H1 (cell line): ENCODE results near the gene SIDT1. TPM values are rescaled to one million over a fixed set of nuclear protein-coding genes. Genes with fewer than 3 reads are reported as not detected.

Experiments used
- CTCF ChIA-PET: fragments of 300-600 bp; sonication (Branson Sonifier 250); formaldehyde crosslinking; loops from one replicate; lab custom pipeline; 2021; ENCODE audit not compliant: partially characterized antibody; lab: Charles Lee
- POLR2A ChIA-PET: fragments of 300-600 bp; sonication (Branson Sonifier 250); formaldehyde crosslinking; loops from one replicate; lab custom pipeline; 2021; ENCODE audit warnings: inconsistent platforms; ENCODE audit not compliant: partially characterized antibody; lab: Charles Lee
- DNase-seq, 2 experiments: peaks; one replicate each; pipeline versions ENCODE4 v3.0.0 to v3.0.0-alpha.2; 2010 to 2022; ENCODE audit warnings: low spot score in 2 of 2, low read depth in 1 of 2, mixed read lengths in 1 of 2
- FAIRE-seq: peaks from 2 replicates; lab custom pipeline; 2011; peaks lifted over from hg19 to GRCh38; lab: Jason Lieb, UNC
- H2AFZ ChIP-seq: 2 replicates; pipeline ENCODE4 v1.8.1; 2012; ENCODE audit warnings: low read length, inconsistent platforms
- H2AK5ac ChIP-seq: 2 replicates; pipeline ENCODE4 v1.6.1; 2013; ENCODE audit warnings: low read depth, low read length
- H2BK120ac ChIP-seq: replicated peaks from 2 replicates; pipeline ENCODE3; 2013; ENCODE audit warnings: low read depth, low read length, inconsistent platforms
- H2BK12ac ChIP-seq: 2 replicates; pipeline ENCODE4 v1.6.1; 2013; ENCODE audit warnings: low read depth, low read length
- H2BK15ac ChIP-seq: 2 replicates; pipeline ENCODE4 v1.6.1; 2013; ENCODE audit warnings: low read length
- H2BK20ac ChIP-seq: 2 replicates; pipeline ENCODE4 v1.6.1; 2013; ENCODE audit warnings: low read length
- H2BK5ac ChIP-seq: 2 replicates; pipeline ENCODE4 v1.6.1; 2013; ENCODE audit warnings: low read depth, low read length
- H3K14ac ChIP-seq: 2 replicates; pipeline ENCODE4 v1.6.1; 2013; ENCODE audit warnings: inconsistent platforms; ENCODE audit not compliant: insufficient read length
- H3K18ac ChIP-seq: 2 replicates; pipeline ENCODE4 v1.6.1; 2013; ENCODE audit warnings: low read length; ENCODE audit errors: extremely low read depth
- H3K23ac ChIP-seq: 2 replicates; pipeline ENCODE4 v1.6.1; 2013; ENCODE audit warnings: inconsistent platforms; ENCODE audit not compliant: insufficient read length
- H3K23me2 ChIP-seq: 2 replicates; pipeline ENCODE4 v1.6.1; 2013; ENCODE audit warnings: low read depth, low read length
- H3K27ac ChIP-seq: 2 replicates; pipeline ENCODE4 v1.6.1; 2011; ENCODE audit warnings: low read depth, low read length, inconsistent platforms
- H3K27me3 ChIP-seq, 4 experiments: replicated peaks in 1 of 4; 1 replicate in 1 of 4; 2 replicates in 3 of 4; pipeline versions ENCODE4 v1.6.1 to v1.8.1; 2011 to 2013; ENCODE audit warnings: low read length in 3 of 4, mild to moderate bottlenecking in 3 of 4, inconsistent platforms in 2 of 4, mixed read lengths in 2 of 4, moderate library complexity in 1 of 4; ENCODE audit not compliant: control insufficient read depth in 3 of 4, insufficient read depth in 3 of 4; ENCODE audit errors: extremely low read depth in 1 of 4
- H3K36me3 ChIP-seq, 4 experiments: 2 replicates each; pipeline versions ENCODE4 v1.6.1 to v1.8.1; 2011 to 2013; ENCODE audit warnings: mild to moderate bottlenecking in 4 of 4, low read length in 3 of 4, moderate library complexity in 2 of 4, control low read depth in 1 of 4, inconsistent platforms in 1 of 4; ENCODE audit not compliant: insufficient read depth in 4 of 4, control insufficient read depth in 2 of 4
- H3K4ac ChIP-seq: replicated peaks from 2 replicates; pipeline ENCODE3; 2013; ENCODE audit warnings: low read length, low read depth, mixed read lengths, inconsistent platforms; ENCODE audit not compliant: insufficient read length
- H3K4me1 ChIP-seq, 4 experiments: replicated peaks in 1 of 4; 1 replicate in 1 of 4; 2 replicates in 3 of 4; pipeline versions ENCODE4 v1.6.1 to v1.8.1; 2011 to 2013; ENCODE audit warnings: low read length in 3 of 4, inconsistent platforms in 2 of 4, mixed read lengths in 1 of 4; ENCODE audit not compliant: insufficient read depth in 4 of 4, control insufficient read depth in 3 of 4
- H3K4me2 ChIP-seq, 2 experiments: 2 replicates each; pipeline versions ENCODE4 v1.6.1 to v1.8.1; 2011 to 2013; ENCODE audit warnings: low read depth in 2 of 2, low read length in 2 of 2, control low read depth in 1 of 2, inconsistent platforms in 1 of 2, mild to moderate bottlenecking in 1 of 2; ENCODE audit not compliant: insufficient read depth in 1 of 2
- H3K4me3 ChIP-seq, 4 experiments: fragments of 200-600, 300-600 bp in 1 of 4; sonication (generic), shearing (Covaris generic), sonication (Bioruptor Twin) in 1 of 4; 2 replicates each; pipeline versions ENCODE4 v1.5.1 to v1.8.1; 2011 to 2016; ENCODE audit warnings: low read length in 4 of 4, low read depth in 3 of 4, control low read depth in 2 of 4, inconsistent platforms in 2 of 4, mild to moderate bottlenecking in 2 of 4, mixed read lengths in 1 of 4, moderate library complexity in 1 of 4; ENCODE audit not compliant: insufficient read depth in 2 of 4; ENCODE audit errors: extremely low read depth in 1 of 4
- H3K56ac ChIP-seq: replicated peaks from 2 replicates; pipeline ENCODE3; 2013; ENCODE audit warnings: low read depth, mild to moderate bottlenecking, mixed read lengths, low read length, inconsistent platforms; ENCODE audit not compliant: insufficient read length
- H3K79me1 ChIP-seq: 2 replicates; pipeline ENCODE4 v1.6.1; 2013; ENCODE audit warnings: low read depth, low read length, control low read depth
- H3K79me2 ChIP-seq, 2 experiments: 2 replicates each; pipeline versions ENCODE4 v1.6.1 to v1.8.1; 2012 to 2013; ENCODE audit warnings: low read length in 2 of 2, mild to moderate bottlenecking in 2 of 2, inconsistent platforms in 1 of 2; ENCODE audit not compliant: insufficient read depth in 2 of 2, control insufficient read depth in 1 of 2
- H3K9ac ChIP-seq, 4 experiments: replicated peaks in 1 of 4; 1 replicate in 1 of 4; 2 replicates in 3 of 4; pipeline versions ENCODE4 v1.6.1 to v1.8.1; 2011 to 2013; ENCODE audit warnings: low read depth in 3 of 4, low read length in 3 of 4, control low read depth in 2 of 4, mild to moderate bottlenecking in 2 of 4, moderate library complexity in 2 of 4, inconsistent platforms in 1 of 4; ENCODE audit errors: extremely low read depth in 1 of 4
- H3K9me3 ChIP-seq, 2 experiments: 2 replicates each; pipeline versions ENCODE4 v1.6.1 to v1.8.1; 2012 to 2013; ENCODE audit warnings: mild to moderate bottlenecking in 2 of 2, moderate library complexity in 2 of 2, control low read depth in 1 of 2, inconsistent platforms in 1 of 2, low read depth in 1 of 2, low read length in 1 of 2, mixed read lengths in 1 of 2; ENCODE audit not compliant: insufficient read depth in 2 of 2
- H4K20me1 ChIP-seq, 2 experiments: replicated peaks in 1 of 2; 2 replicates each; pipeline versions ENCODE3 to v1.8.1; 2011 to 2013; ENCODE audit warnings: inconsistent platforms in 2 of 2, low read length in 2 of 2, mild to moderate bottlenecking in 1 of 2; ENCODE audit not compliant: insufficient read depth in 2 of 2, control insufficient read depth in 1 of 2
- H4K5ac ChIP-seq: 2 replicates; pipeline ENCODE4 v1.6.1; 2013; ENCODE audit warnings: low read length, low read depth, mixed read lengths, inconsistent platforms; ENCODE audit not compliant: insufficient read length
- H4K8ac ChIP-seq: 2 replicates; pipeline ENCODE4 v1.8.0; 2013; ENCODE audit warnings: mild to moderate bottlenecking, moderate library complexity, low read length, inconsistent platforms; ENCODE audit not compliant: insufficient read depth; ENCODE audit errors: extremely low read depth
- H4K91ac ChIP-seq: replicated peaks from 2 replicates; pipeline ENCODE3; 2013; ENCODE audit warnings: low read length, mixed read lengths, inconsistent platforms; ENCODE audit not compliant: insufficient read length
- BCL11A ChIP-seq, 2 experiments: IDR thresholded peaks; one replicate each; pipeline ENCODE4 v1.6.1; 2011; ENCODE audit warnings: low read depth in 2 of 2, low read length in 2 of 2, mild to moderate bottlenecking in 2 of 2
- EP300 ChIP-seq, 2 experiments: IDR thresholded peaks; 1 replicate in 1 of 2; 2 replicates in 1 of 2; pipeline ENCODE4 v1.6.1; 2011 to 2012; ENCODE audit warnings: low read depth in 2 of 2, low read length in 2 of 2, mild to moderate bottlenecking in 2 of 2, borderline replicate concordance in 1 of 2, inconsistent platforms in 1 of 2, moderate library complexity in 1 of 2
- WGBS, 2 experiments: shearing (Covaris generic) in 1 of 2; methylation state at CpG; one replicate each; pipeline versions ENCODE4 v1.1.6 to v1.1.7; 2013 to 2015; ENCODE audit warnings: low lambda C conversion rate in 2 of 2, mixed read lengths in 2 of 2, inconsistent platforms in 1 of 2, low coverage in 1 of 2, missing lambda C conversion rate in 1 of 2; ENCODE audit not compliant: insufficient replicate concordance in 2 of 2, insufficient coverage in 1 of 2, insufficient read length in 1 of 2; ENCODE audit errors: extremely low coverage in 1 of 2, missing lambda C conversion rate in 1 of 2; 5-methylcytosine and 5-hydroxymethylcytosine counted together
- polyA plus RNA-seq, 7 experiments: library from polyadenylated mRNA; depleted of rRNA in 3 of 7; stranded (reverse) in 5 of 7; unstranded in 2 of 7; fragments of >200 nt in 5 of 7; fragments of 200-250 nt in 2 of 7; gene quantifications; 1 replicate in 5 of 7; 2 replicates in 1 of 7; 4 replicates in 1 of 7; pipeline versions ENCODE4 v1.2.1 to v1.2.3, GENCODE V29; 2011 to 2013; ENCODE audit warnings: missing spikeins in 2 of 7, mixed read lengths in 2 of 7
- total RNA-seq: library from RNA; stranded (reverse); fragmentation: NEBNext Ultra II Directional; extraction: Animal tissue kit (Norgen Biotek cat#: 25700); gene quantifications from 2 replicates; pipeline ENCODE4 v1.2.1, GENCODE V29; 2021

Gene SIDT1
- total and polyA plus RNA-seq, 2 of the 8 experiments (the other 6 are each of a cell fraction or from before 2014, with no cell fraction given): 0.06 TPM; not detected in 1

- 77% methylated on average over 2 of the region's 2 CpGs; no CpG with 5 or more reads in 1 of the 2 experiments for WGBS, 2 experiments
- Histone ChIP-seq H3K14ac (no peak overlapping the region), H4K91ac (no peak overlapping the region), H3K4ac (no peak overlapping the region), H3K79me1 (no peaks in the 10 kb centered on the region), H3K4me2 (no peak overlapping the region), H3K27me3 (no peaks in the 10 kb centered on the region), H3K4me1 (no peaks in the 10 kb centered on the region), H2BK15ac (no peak overlapping the region), H3K56ac (no peak overlapping the region), H3K36me3 (no peaks in the 10 kb centered on the region), H2BK5ac (no peak overlapping the region), H2BK20ac (no peak overlapping the region), H4K20me1 (peaks cover 0 to 1% of the 10 kb centered on the region in 2 experiments), H3K23me2 (no peaks in the 10 kb centered on the region), H3K79me2 (no peaks in the 10 kb centered on the region), H4K5ac (no peak overlapping the region), H2BK12ac (no peak overlapping the region), H2AK5ac (no peak overlapping the region), H2BK120ac (no peak overlapping the region), H2AFZ (no peak overlapping the region), H3K9me3 (no peaks in the 10 kb centered on the region), H3K27ac (no peak overlapping the region), H3K4me3 (no peak overlapping the region), H3K9ac (no peak overlapping the region), H4K8ac (no peak overlapping the region), H3K18ac (no peak overlapping the region), H3K23ac (no peak overlapping the region)
- FAIRE-seq (no peak), DNase-seq (no peak)
- TF ChIP-seq EP300 (IDR thresholded peaks at IDR 0.05; ENCODE audit: borderline replicate concordance in 1 of 2, low read depth in 2 of 2, low read length in 2 of 2) (no peak), BCL11A (IDR thresholded peaks at IDR 0.05; ENCODE audit: low read depth in 2 of 2, low read length in 2 of 2) (no peak)
- ChIA-PET CTCF (interaction anchor here (2.1 to 2.6 kb wide), 2 partner anchors 38 to 60 kb away, joined by 5 to 9 read pairs; no protein-coding TSS in a partner anchor), POLR2A (interaction anchor here (0.7 kb wide), 1 partner anchor 518 kb away, joined by 3 read pairs; no protein-coding TSS in a partner anchor)
Observed at GRCh38 chr3:113574213-113574612, 41.9 kb downstream of the SIDT1 start.
